ENCODE data around the gene TRA2B.

- TF ChIP-seq CTCF (IDR thresholded peaks at IDR 0.05) (no peak), POLR2A (IDR thresholded peaks at IDR 0.05) (no peak), EP300 (IDR thresholded peaks at IDR 0.05) (no peak)
These were observed 43.8 kb upstream of the TRA2B start for GRCh38 chr3:185981621-185982020.
